IPS-18c (cell line): ENCODE results near the gene ICAM3.

Source experiments
- H3K4me3 ChIP-seq: 2 replicates; pipeline ENCODE4 v1.7.0; 2013; ENCODE audit warnings: low read depth, mild to moderate bottlenecking, low read length, moderate library complexity; ENCODE audit not compliant: insufficient read depth
- H3K9me3 ChIP-seq: one replicate; pipeline ENCODE4 v1.6.1; 2013; ENCODE audit warnings: mild to moderate bottlenecking, low read length, moderate library complexity; ENCODE audit not compliant: control insufficient read depth, insufficient read depth

Gene ICAM3

GRCh38 chr19:10305139-10305806, 34.2 kb downstream of the ICAM3 start:
- Histone ChIP-seq H3K9me3 (no peaks in the 10 kb centered on the region), H3K4me3 (no peak overlapping the region)

GRCh38 chr19:10299545-10300458, 39.6 kb downstream of the ICAM3 start:
- H3K9me3 ChIP-seq, result peaks cover 2% of the 10 kb centered on the region
- no peak overlapping the region for H3K4me3 ChIP-seq

DNA sequence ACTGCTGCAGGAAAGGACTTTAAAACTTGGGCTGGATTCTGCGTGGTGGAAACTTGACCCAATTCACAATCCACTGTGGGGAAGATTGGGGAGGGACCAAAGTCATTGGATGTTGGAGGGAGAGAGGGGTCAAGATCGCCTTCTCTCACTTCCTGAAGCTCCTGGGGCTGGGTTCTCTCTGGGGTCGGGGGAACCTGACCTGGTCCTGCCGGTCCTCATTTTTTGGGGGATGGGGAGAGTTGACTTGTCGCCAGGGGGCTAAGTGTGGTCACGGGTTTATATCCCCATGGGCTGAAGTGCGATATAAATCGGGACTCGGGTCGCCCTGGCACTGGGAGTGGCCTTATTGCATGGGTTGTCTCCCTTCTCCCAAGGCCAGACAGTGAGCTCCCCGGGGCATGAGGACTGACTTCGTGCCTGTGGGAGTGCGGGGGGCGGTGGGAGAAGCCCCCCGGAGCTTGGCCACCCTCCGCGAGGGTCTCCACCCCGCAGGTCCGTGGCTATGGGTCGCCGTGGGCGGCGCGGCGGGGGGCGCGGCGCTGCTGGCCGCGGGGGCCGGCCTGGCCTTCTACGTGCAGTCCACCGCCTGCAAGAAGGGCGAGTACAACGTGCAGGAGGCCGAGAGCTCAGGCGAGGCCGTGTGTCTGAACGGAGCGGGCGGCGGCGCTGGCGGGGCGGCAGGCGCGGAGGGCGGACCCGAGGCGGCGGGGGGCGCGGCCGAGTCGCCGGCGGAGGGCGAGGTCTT, 43.4 kb downstream of the ICAM3 start:
- peaks cover 5% of the 10 kb centered on the region for H3K9me3 ChIP-seq
- H3K4me3 ChIP-seq, result peak overlapping the region; percentile 46

DNA sequence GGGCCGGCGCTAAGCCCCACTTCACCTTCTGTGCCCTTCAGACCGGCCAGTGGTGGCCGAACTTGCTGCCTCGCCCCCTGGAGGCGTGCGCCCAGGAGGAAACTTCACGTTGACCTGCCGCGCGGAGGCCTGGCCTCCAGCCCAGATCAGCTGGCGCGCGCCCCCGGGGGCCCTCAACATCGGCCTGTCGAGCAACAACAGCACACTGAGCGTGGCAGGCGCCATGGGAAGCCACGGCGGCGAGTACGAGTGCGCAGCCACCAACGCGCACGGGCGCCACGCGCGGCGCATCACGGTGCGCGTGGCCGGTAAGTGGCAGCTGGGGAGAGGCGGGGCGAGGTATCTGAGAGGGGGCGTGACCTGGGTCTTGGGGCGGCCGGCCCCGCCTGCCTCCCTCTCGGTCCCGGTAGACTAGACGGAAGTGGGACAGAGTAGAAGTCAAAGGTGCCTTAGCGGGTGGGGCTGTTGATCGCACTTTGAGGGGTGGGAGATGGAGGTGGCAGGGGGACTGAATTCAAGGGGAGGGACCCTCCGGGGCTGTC, 44.0 kb downstream of the ICAM3 start:
- H3K9me3 ChIP-seq, result peaks cover 5% of the 10 kb centered on the region
- peak overlapping the region; percentile 46 for H3K4me3 ChIP-seq

DNA sequence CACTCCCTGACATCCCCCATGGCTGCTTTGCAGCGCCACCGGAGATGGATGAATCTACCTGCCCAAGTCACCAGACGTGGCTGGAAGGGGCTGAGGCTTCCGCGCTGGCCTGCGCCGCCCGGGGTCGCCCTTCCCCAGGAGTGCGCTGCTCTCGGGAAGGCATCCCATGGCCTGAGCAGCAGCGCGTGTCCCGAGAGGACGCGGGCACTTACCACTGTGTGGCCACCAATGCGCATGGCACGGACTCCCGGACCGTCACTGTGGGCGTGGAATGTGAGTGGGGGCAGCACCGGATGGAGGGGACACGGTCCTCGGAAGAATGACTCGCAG, 45.1 kb downstream of the ICAM3 start:
- Histone ChIP-seq H3K9me3 (peaks cover 5% of the 10 kb centered on the region), H3K4me3 (no peak overlapping the region)

- no peak overlapping the region for H3K4me3 ChIP-seq
- H3K9me3 ChIP-seq, result peaks cover 5% of the 10 kb centered on the region
Observed at GRCh38 chr19:10293637-10294367, 45.6 kb downstream of the ICAM3 start.

DNA sequence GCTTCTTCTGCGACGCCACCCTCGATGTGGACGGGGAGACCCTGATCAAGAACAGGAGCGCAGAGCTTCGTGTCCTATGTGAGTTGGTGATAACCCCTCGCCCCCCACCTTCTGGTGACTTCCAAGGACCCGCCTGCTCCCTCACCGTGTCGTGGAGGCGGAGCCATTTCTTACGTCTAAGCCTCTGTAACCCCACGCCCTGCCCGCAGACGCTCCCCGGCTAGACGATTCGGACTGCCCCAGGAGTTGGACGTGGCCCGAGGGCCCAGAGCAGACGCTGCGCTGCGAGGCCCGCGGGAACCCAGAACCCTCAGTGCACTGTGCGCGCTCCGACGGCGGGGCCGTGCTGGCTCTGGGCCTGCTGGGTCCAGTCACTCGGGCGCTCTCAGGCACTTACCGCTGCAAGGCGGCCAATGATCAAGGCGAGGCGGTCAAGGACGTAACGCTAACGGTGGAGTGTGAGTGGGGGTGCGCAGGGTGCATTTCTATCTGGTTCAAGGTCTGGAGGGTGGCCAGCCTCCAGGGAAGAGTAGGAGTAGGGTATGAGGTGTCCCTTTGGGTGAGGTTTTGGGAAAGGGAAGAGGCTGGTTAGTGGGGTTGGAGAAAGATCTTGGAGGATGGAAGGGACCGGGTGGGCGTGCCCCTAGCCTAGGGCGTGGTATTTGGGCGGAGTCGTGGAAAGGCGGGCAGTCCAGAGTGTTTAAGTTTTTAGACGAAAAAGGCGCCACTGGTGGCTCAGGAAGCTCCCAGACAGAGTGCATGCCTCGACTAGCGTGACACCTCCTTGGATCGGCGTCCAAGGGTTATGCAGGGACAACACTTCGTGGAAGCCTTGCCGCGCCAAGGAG, 46.4 kb downstream of the ICAM3 start:
- Histone ChIP-seq H3K4me3 (peak overlapping the region; percentile 55), H3K9me3 (peaks cover 5% of the 10 kb centered on the region)

DNA sequence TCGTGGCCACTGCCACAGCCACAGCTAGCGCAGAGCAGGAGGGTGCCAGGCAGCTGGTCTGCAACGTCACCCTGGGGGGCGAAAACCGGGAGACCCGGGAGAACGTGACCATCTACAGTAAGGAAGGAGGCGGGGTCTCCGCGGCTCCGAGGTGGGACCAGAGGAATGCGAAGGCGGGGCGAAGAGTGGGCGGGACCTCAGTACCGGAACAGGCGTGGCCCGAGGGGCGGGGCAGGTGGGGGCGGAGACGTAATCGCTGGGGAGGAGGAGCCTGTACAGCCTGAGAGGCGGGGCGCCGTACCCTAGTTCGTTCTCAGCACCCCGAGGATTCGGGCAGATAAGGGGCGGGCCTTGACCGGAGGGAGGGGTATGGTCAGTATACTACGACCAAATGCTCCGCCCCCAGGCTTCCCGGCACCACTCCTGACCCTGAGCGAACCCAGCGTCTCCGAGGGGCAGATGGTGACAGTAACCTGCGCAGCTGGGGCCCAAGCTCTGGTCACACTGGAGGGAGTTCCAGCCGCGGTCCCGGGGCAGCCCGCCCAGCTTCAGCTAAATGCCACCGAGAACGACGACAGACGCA, 47.1 kb downstream of the ICAM3 start:
- Histone ChIP-seq H3K4me3 (peak overlapping the region; percentile 60), H3K9me3 (peaks cover 5% of the 10 kb centered on the region)

GRCh38 chr19:10291554-10292205, 47.7 kb downstream of the ICAM3 start:
- H3K4me3 ChIP-seq, result peak overlapping the region; percentile 60

DNA sequence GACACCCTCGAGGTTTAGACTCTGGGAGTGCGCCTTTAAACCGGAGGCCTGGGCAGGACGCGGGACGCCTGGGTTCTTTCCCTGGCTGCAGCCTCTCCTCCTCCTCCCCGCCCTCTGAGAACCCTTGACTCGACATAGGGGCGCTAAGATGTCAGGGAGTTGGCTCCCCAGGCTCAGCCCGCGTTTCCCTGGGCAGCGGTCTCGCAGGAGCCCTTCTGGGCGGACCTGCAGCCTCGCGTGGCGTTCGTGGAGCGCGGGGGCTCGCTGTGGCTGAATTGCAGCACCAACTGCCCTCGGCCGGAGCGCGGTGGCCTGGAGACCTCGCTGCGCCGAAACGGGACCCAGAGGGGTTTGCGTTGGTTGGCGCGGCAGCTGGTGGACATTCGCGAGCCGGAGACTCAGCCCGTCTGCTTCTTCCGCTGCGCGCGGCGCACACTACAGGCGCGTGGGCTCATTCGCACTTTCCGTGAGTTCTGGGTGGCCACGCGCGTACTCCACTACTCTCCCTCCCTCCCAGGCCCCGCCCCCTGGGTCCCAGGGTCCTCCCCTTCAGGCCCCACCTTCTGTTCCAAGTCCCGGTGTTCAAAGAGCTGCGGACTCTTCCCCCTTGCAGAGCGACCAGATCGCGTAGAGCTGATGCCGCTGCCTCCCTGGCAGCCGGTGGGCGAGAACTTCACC, 48.4 kb downstream of the ICAM3 start:
- Histone ChIP-seq H3K9me3 (peaks cover 5% of the 10 kb centered on the region), H3K4me3 (peak overlapping the region; percentile 60)

More at GRCh38 chr19:10291554-10292205, 47.7 kb downstream of the ICAM3 start:
- H3K9me3 ChIP-seq, result peaks cover 5% of the 10 kb centered on the region

DNA sequence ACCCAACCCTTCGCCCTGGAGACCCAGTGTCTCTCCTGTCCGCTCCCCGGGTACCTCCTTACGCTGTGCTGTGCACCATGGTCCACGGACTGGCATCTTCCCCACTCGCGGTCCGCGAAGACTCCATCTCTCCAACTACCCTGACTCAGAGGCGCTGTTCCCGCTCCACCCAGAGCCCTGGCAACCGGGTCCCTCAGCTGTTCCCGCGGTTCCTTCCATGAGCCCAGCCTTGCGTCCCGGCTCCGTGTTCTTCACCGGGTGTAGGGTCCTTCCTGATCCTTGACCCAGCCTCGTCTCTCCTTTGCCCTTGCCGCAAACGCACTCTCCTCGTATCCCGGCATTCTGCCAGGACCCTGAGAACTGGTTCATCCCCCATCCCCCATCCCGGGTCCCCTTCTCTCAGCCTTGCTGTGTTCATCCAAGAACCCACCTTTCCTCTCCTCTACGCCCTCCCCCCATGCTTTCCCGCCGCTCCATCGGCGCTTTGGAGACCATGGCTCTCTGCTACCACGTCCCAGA, 49.0 kb downstream of the ICAM3 start:
- H3K9me3 ChIP-seq, result peaks cover 5% of the 10 kb centered on the region
- peak overlapping the region; percentile 60 for H3K4me3 ChIP-seq

DNA sequence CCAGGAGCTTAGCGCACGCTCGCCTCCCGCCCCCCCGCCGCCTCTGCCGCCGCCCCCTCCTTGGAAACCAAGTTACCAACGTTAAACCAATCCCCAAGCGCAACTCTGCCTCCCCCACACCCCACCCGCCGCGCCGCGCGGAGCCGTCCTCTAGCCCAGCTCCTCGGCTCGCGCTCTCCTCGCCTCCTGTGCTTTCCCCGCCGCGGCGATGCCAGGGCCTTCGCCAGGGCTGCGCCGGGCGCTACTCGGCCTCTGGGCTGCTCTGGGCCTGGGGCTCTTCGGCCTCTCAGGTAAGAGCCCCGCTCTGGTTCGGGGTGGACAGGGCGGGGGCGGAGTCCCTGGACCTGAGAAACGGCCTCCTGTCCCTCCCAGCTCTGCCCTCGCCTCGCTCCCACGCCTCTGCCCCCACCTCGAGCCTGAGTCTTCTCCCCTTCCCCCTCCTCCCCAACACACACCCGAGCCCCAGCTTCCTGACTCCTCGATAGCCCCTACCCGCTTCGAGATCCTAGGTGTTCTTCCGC, 49.5 kb downstream of the ICAM3 start, which contains the start of gene ICAM5:
Gene ICAM5 (plus strand): TSS at position 117 of the 521 bp plus-strand sequence. CDS start 92 bp downstream, at position 209.
- peaks cover 3% of the 10 kb centered on the region for H3K9me3 ChIP-seq
- peak within 1 kb of the TSS; percentile 60 for H3K4me3 ChIP-seq

GRCh38 chr19:10289167-10289835, 50.1 kb downstream of the ICAM3 start:
- peaks cover 3% of the 10 kb centered on the region for H3K9me3 ChIP-seq
- peak overlapping the region; percentile 60 for H3K4me3 ChIP-seq

DNA sequence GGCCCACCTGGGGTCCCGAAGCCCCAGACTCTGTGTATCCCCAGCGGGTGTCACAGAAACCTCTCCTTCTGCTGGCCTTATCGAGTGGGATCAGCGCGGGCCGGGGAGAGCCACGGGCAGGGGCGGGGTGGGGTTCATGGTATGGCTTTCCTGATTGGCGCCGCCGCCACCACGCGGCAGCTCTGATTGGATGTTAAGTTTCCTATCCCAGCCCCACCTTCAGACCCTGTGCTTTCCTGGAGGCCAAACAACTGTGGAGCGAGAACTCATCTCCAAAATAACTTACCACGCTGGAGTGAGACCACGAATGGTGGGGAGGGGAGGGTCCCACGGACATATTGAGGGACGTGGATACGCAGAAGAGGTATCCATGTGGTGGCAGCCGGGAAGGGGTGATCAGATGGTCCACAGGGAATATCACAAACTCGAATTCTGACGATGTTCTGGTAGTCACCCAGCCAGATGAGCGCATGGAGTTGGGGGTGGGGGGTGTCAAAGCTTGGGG, 50.7 kb downstream of the ICAM3 start:
- Histone ChIP-seq H3K4me3 (peak overlapping the region; percentile 60), H3K9me3 (peaks cover 3% of the 10 kb centered on the region)
